GM21723 (cell line): ENCODE measurements around the gene LSAMP.

Experiments
- ATAC-seq: cut with Tn5 transposase; IDR thresholded peaks from one replicate; pipeline ENCODE4 v1.9.1; 2021; ENCODE audit warnings: mild to moderate bottlenecking, moderate library complexity; ENCODE audit not compliant: unreplicated experiment

The LSAMP gene

GRCh38 chr3:115980709-115981108 lies 464.6 kb downstream of the LSAMP start:
- no peak for ATAC-seq

GRCh38 chr3:115977866-115978265 lies 467.4 kb downstream of the LSAMP start:
- ATAC-seq = no peak

GRCh38 chr3:115975796-115976195 lies 469.5 kb downstream of the LSAMP start:
- ATAC-seq = no peak

GRCh38 chr3:115975353-115975752 lies 469.9 kb downstream of the LSAMP start:
- ATAC-seq = no peak

- ATAC-seq = no peak
Measured at GRCh38 chr3:115974940-115975339, 470.3 kb downstream of the LSAMP start.

GRCh38 chr3:115968871-115969270 lies 476.4 kb downstream of the LSAMP start:
- no peak for ATAC-seq

- ATAC-seq = no peak
Measured at GRCh38 chr3:115961380-115961779, 483.9 kb downstream of the LSAMP start.

- ATAC-seq = peak; percentile 59
Measured at GRCh38 chr3:115960799-115961198, 484.5 kb downstream of the LSAMP start.

GRCh38 chr3:115958526-115958925 lies 486.8 kb downstream of the LSAMP start:
- no peak for ATAC-seq

- no peak for ATAC-seq
Measured at GRCh38 chr3:115947325-115947724, 498.0 kb downstream of the LSAMP start.

- ATAC-seq = peak; percentile 65
Measured at GRCh38 chr3:115943579-115943978, 501.7 kb downstream of the LSAMP start.

GRCh38 chr3:115937054-115937453 lies 508.2 kb downstream of the LSAMP start:
- no peak for ATAC-seq

- peak; percentile 66 for ATAC-seq
Measured at GRCh38 chr3:115932807-115933206, 512.5 kb downstream of the LSAMP start.

GRCh38 chr3:115931581-115931980 lies 513.7 kb downstream of the LSAMP start:
- ATAC-seq = no peak

GRCh38 chr3:115930922-115931321 lies 514.4 kb downstream of the LSAMP start:
- peak; percentile 46 for ATAC-seq

GRCh38 chr3:115930168-115930567 lies 515.1 kb downstream of the LSAMP start:
- no peak for ATAC-seq

GRCh38 chr3:115928376-115928775 lies 516.9 kb downstream of the LSAMP start:
- ATAC-seq = no peak

- ATAC-seq = no peak
Measured at GRCh38 chr3:115927197-115927596, 518.1 kb downstream of the LSAMP start.

GRCh38 chr3:115922681-115923347 lies 522.5 kb downstream of the LSAMP start:
- no peak for ATAC-seq

- ATAC-seq = no peak
Measured at GRCh38 chr3:115921711-115922110, 523.6 kb downstream of the LSAMP start.

GRCh38 chr3:115918900-115919299 lies 526.4 kb downstream of the LSAMP start:
- ATAC-seq = no peak

- ATAC-seq = no peak
Measured at GRCh38 chr3:115916866-115917265, 528.4 kb downstream of the LSAMP start.

- no peak for ATAC-seq
Measured at GRCh38 chr3:115915061-115915460, 530.2 kb downstream of the LSAMP start.
